Activated naive CD4-positive, alpha-beta T cell (primary cell): ENCODE data around the gene CST9L.
"Not testable (repeated sequence)": the region's sequence is repeated elsewhere in the genome, so short reads cannot be mapped to it uniquely, and the experiment has no call there.

Experiments
- DNase-seq, 4 experiments: peaks; one replicate each; lab custom pipeline; 2025; lab: John Stamatoyannopoulos, UW

Gene CST9L

GRCh38 chr20:23586735-23587525, 18.6 kb upstream of the CST9L start:
- no peak for DNase-seq

- no peak for DNase-seq
These were observed 17.8 kb upstream of the CST9L start for GRCh38 chr20:23585808-23586734.

- DNase-seq, result no peak
These were observed 17.1 kb upstream of the CST9L start for GRCh38 chr20:23585449-23585807.

GRCh38 chr20:23584434-23585199, 16.3 kb upstream of the CST9L start:
- no peak for DNase-seq

- no peak for DNase-seq
These were observed 15.2 kb upstream of the CST9L start for GRCh38 chr20:23583526-23583925.

GRCh38 chr20:23582293-23582692, 14.0 kb upstream of the CST9L start:
- DNase-seq, result no peak

- DNase-seq, result not testable (repeated sequence)
These were observed 13.5 kb upstream of the CST9L start for GRCh38 chr20:23581833-23582232.

GRCh38 chr20:23574977-23575376, 6.7 kb upstream of the CST9L start:
- DNase-seq, result no peak

- no peak for DNase-seq
These were observed 2.0 kb upstream of the CST9L start for GRCh38 chr20:23570178-23570760.

GRCh38 chr20:23569570-23569969, 1.3 kb upstream of the CST9L start:
- DNase-seq, result no peak

- no peak for DNase-seq
These were observed 667 bp upstream of the CST9L start for GRCh38 chr20:23568971-23569330.

- DNase-seq, result no peak
These were observed 1.9 kb downstream of the CST9L start for GRCh38 chr20:23566199-23566932.

- no peak for DNase-seq
These were observed 2.7 kb downstream of the CST9L start for GRCh38 chr20:23565503-23566045.

- no peak for DNase-seq
These were observed 3.4 kb downstream of the CST9L start for GRCh38 chr20:23564927-23565326.

GRCh38 chr20:23562721-23563342, 5.5 kb downstream of the CST9L start:
- no peak for DNase-seq

- DNase-seq, result no peak
These were observed 13.9 kb downstream of the CST9L start for GRCh38 chr20:23554401-23554800.

- no peak for DNase-seq
These were observed 16.5 kb downstream of the CST9L start for GRCh38 chr20:23551786-23552185.

GRCh38 chr20:23551383-23551782, 16.9 kb downstream of the CST9L start:
- DNase-seq, result no peak

GRCh38 chr20:23550227-23550626, 18.1 kb downstream of the CST9L start:
- no peak for DNase-seq

GRCh38 chr20:23548408-23548807, 19.9 kb downstream of the CST9L start:
- DNase-seq, result no peak

- no peak for DNase-seq
These were observed 20.7 kb downstream of the CST9L start for GRCh38 chr20:23547613-23548012.
